AG09309 (cell line): ENCODE data around the gene RNASE4.

Experiments used
- DNase-seq: peaks from one replicate; pipeline ENCODE4 v3.0.0-alpha.2; 2010; ENCODE audit warnings: low read depth
- H3K4me3 ChIP-seq: 2 replicates; pipeline ENCODE4 v1.5.1; 2011; ENCODE audit warnings: mild to moderate bottlenecking, low read depth, low read length, moderate library complexity; ENCODE audit not compliant: control insufficient read depth
- CTCF ChIP-seq: IDR thresholded peaks from 2 replicates; pipeline ENCODE4 v1.5.1; 2011; ENCODE audit warnings: mild to moderate bottlenecking, low read depth, low read length, inconsistent platforms; ENCODE audit not compliant: insufficient read depth, control insufficient read depth; ENCODE audit errors: missing control alignments

Gene RNASE4

GRCh38 chr14:20748439-20748838, 64.1 kb downstream of the RNASE4 start:
- no peak for DNase-seq
- no peak overlapping the region for H3K4me3 ChIP-seq

GRCh38 chr14:20750194-20750593, 65.8 kb downstream of the RNASE4 start:
- DNase-seq: no peak
- H3K4me3 ChIP-seq: no peak overlapping the region
- TF ChIP-seq CTCF: no peak

More at GRCh38 chr14:20748439-20748838, 64.1 kb downstream of the RNASE4 start:
- no peak for TF ChIP-seq CTCF
